HT-29 (cell line): Measurements from ENCODE around the gene POU2F1. TPM values are rescaled to one million over a fixed set of nuclear protein-coding genes. Genes with fewer than 3 reads are reported as not detected.
A peak's percentile ranks its signal among the peaks of the same experiment; 100 is the strongest.

Source experiments
- DNase-seq: peaks from one replicate; pipeline ENCODE4 v3.0.0-alpha.2; 2015; ENCODE audit warnings: low spot score
- total RNA-seq: library from RNA; depleted of rRNA; stranded (reverse); fragments of >200 nt; shearing (Covaris generic); gene quantifications from 2 replicates; pipeline ENCODE4 v1.2.3, GENCODE V29; 2014

POU2F1 gene
- total RNA-seq, 1 experiment from 2014 or later, result 9.0 TPM

- no peak for DNase-seq
Observed at GRCh38 chr1:167364826-167365225, 144.1 kb downstream of the POU2F1 start.

- DNase-seq, result no peak
Observed at GRCh38 chr1:167365360-167365759, 144.7 kb downstream of the POU2F1 start.

GRCh38 chr1:167367705-167368104 is 147.0 kb downstream of the POU2F1 start:
- DNase-seq, result no peak

- DNase-seq, result no peak
Observed at GRCh38 chr1:167369175-167369574, 148.5 kb downstream of the POU2F1 start.

- DNase-seq, result no peak
Observed at GRCh38 chr1:167369933-167370332, 149.2 kb downstream of the POU2F1 start.

- no peak for DNase-seq
Observed at GRCh38 chr1:167371030-167371429, 150.3 kb downstream of the POU2F1 start.

- DNase-seq, result no peak
Observed at GRCh38 chr1:167373398-167373797, 152.7 kb downstream of the POU2F1 start.

GRCh38 chr1:167373986-167374385 is 153.3 kb downstream of the POU2F1 start:
- DNase-seq, result no peak

GRCh38 chr1:167375949-167376348 is 155.3 kb downstream of the POU2F1 start:
- DNase-seq, result no peak

- DNase-seq, result no peak
Observed at GRCh38 chr1:167387251-167387910, 166.7 kb downstream of the POU2F1 start.

GRCh38 chr1:167388976-167389375 is 168.3 kb downstream of the POU2F1 start:
- no peak for DNase-seq

- DNase-seq, result no peak
Observed at GRCh38 chr1:167392200-167392696, 171.6 kb downstream of the POU2F1 start.

GRCh38 chr1:167400359-167400953 is 179.8 kb downstream of the POU2F1 start:
- no peak for DNase-seq

GRCh38 chr1:167401260-167401873 is 180.7 kb downstream of the POU2F1 start:
- peak; percentile 66 for DNase-seq

GRCh38 chr1:167404161-167404888 is 183.6 kb downstream of the POU2F1 start:
- DNase-seq, result no peak

GRCh38 chr1:167404908-167405307 is 184.2 kb downstream of the POU2F1 start:
- no peak for DNase-seq

- DNase-seq, result no peak
Observed at GRCh38 chr1:167408355-167408754, 187.7 kb downstream of the POU2F1 start.

GRCh38 chr1:167409183-167409582 is 188.5 kb downstream of the POU2F1 start:
- DNase-seq, result peak; percentile 50

- DNase-seq, result no peak
Observed at GRCh38 chr1:167412072-167412471, 191.4 kb downstream of the POU2F1 start.

- no peak for DNase-seq
Observed at GRCh38 chr1:167412920-167413319, 192.2 kb downstream of the POU2F1 start.

GRCh38 chr1:167413328-167413727 is 192.6 kb downstream of the POU2F1 start:
- DNase-seq, result no peak

GRCh38 chr1:167416506-167416905 is 195.8 kb downstream of the POU2F1 start:
- no peak for DNase-seq
